ENCODE data around the gene EIF4E3.

The EIF4E3 gene

DNA sequence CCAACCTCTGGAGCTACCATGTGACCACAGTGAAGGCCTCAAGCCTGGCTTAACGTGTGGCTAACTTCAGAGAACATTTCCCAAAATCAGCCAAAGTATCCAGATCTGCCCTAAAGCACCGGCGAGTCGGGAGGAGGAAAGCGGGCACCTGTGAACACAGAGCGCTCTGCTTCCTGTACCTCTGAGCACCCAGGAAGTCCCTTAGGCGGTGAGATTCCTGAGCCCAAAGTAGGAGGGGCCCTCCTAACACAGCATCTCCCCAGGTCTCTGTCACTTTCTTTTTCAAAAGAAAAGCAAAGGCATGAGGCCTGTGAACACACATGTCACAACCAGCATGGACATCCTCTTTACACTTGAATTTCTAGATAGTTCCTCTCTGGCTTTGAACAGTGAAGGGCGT lies 944 bp upstream of the EIF4E3 start:
- Mint-ChIP-seq H3K4me3 (peak overlapping the region; percentile 77), H3K36me3 (ENCODE audit: low read depth) (no peaks in the 10 kb centered on the region), H3K4me1 (peaks cover 37% of the 10 kb centered on the region), H3K27ac (no peak overlapping the region), H3K9me3 (no peaks in the 10 kb centered on the region), H3K27me3 (ENCODE audit: low read depth, poor library complexity) (peaks cover 55% of the 10 kb centered on the region)
- no peak for DNase-seq
- TF ChIP-seq, protein P1, sequence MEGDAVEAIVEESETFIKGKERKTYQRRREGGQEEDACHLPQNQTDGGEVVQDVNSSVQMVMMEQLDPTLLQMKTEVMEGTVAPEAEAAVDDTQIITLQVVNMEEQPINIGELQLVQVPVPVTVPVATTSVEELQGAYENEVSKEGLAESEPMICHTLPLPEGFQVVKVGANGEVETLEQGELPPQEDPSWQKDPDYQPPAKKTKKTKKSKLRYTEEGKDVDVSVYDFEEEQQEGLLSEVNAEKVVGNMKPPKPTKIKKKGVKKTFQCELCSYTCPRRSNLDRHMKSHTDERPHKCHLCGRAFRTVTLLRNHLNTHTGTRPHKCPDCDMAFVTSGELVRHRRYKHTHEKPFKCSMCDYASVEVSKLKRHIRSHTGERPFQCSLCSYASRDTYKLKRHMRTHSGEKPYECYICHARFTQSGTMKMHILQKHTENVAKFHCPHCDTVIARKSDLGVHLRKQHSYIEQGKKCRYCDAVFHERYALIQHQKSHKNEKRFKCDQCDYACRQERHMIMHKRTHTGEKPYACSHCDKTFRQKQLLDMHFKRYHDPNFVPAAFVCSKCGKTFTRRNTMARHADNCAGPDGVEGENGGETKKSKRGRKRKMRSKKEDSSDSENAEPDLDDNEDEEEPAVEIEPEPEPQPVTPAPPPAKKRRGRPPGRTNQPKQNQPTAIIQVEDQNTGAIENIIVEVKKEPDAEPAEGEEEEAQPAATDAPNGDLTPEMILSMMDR (IDR thresholded peaks at IDR 0.05), result no peak

GRCh38 chr3:71724584-71725270 lies 475 bp downstream of the EIF4E3 start:
- no peak overlapping the region for H3K27ac Mint-ChIP-seq
- peaks cover 55% of the 10 kb centered on the region for H3K27me3 Mint-ChIP-seq (ENCODE audit: low read depth, poor library complexity)

GRCh38 chr3:71724171-71724453 lies 1.1 kb downstream of the EIF4E3 start:
- H3K36me3 Mint-ChIP-seq (ENCODE audit: low read depth), result peaks cover 4% of the 10 kb centered on the region
- peak overlapping the region; percentile 87 for H3K4me3 Mint-ChIP-seq
- H3K27me3 Mint-ChIP-seq (ENCODE audit: low read depth, poor library complexity), result peaks cover 52% of the 10 kb centered on the region
- DNase-seq, result no peak
- peaks cover 23% of the 10 kb centered on the region for H3K4me1 Mint-ChIP-seq
- TF ChIP-seq, protein P1 (IDR thresholded peaks at IDR 0.05), result no peak
- no peaks in the 10 kb centered on the region for H3K9me3 Mint-ChIP-seq
- H3K27ac Mint-ChIP-seq, result no peak overlapping the region

More at GRCh38 chr3:71724584-71725270, 475 bp downstream of the EIF4E3 start:
- TF ChIP-seq, protein P1 (IDR thresholded peaks at IDR 0.05), result no peak
- Mint-ChIP-seq H3K4me3 (peak overlapping the region; percentile 87), H3K36me3 (ENCODE audit: low read depth) (peaks cover 4% of the 10 kb centered on the region), H3K9me3 (no peaks in the 10 kb centered on the region), H3K4me1 (peaks cover 26% of the 10 kb centered on the region)
- peak; percentile 61 for DNase-seq

- Mint-ChIP-seq H3K27ac (no peak overlapping the region), H3K4me1 (peaks cover 21% of the 10 kb centered on the region), H3K27me3 (ENCODE audit: low read depth, poor library complexity) (peaks cover 52% of the 10 kb centered on the region), H3K9me3 (no peaks in the 10 kb centered on the region), H3K4me3 (peak overlapping the region; percentile 87), H3K36me3 (ENCODE audit: low read depth) (peaks cover 4% of the 10 kb centered on the region)
- no peak for DNase-seq
- TF ChIP-seq, protein P1 (IDR thresholded peaks at IDR 0.05), result no peak
Observed at GRCh38 chr3:71723452-71724170, 1.6 kb downstream of the EIF4E3 start.

DNA sequence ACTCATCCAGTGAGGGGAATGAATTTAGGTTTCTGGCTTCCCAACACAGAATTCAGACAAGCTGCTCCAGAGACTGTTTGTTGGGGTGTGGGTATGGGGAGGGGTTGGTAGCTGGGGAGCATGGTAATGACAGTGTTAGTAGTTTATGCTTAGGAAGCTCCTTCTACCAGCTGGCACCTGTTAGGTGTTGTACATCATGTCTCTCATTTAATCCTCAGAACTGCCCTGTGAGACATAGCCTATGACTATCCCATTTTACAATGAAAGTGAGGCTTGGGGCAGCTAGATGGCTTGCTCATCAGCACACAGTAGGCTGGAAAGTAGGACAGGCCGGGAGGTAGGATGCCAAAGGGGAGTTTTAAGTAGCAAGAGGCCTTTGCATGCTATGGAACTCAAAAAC lies 2.5 kb downstream of the EIF4E3 start:
- no peaks in the 10 kb centered on the region for H3K9me3 Mint-ChIP-seq
- TF ChIP-seq, protein P1 (IDR thresholded peaks at IDR 0.05), result no peak
- peaks cover 15% of the 10 kb centered on the region for H3K4me1 Mint-ChIP-seq
- H3K36me3 Mint-ChIP-seq (ENCODE audit: low read depth), result peaks cover 4% of the 10 kb centered on the region
- H3K4me3 Mint-ChIP-seq, result no peak overlapping the region
- H3K27me3 Mint-ChIP-seq (ENCODE audit: low read depth, poor library complexity), result peaks cover 49% of the 10 kb centered on the region
- no peak for DNase-seq
- H3K27ac Mint-ChIP-seq, result no peak overlapping the region
